ENCODE data around the gene F11.

Gene F11

GRCh38 chr4:186265683-186266652 is at the start of gene F11:
TSS of gene F11 (plus strand) at chr4:186266189. CDS start at chr4:186267137, 948 bp downstream.
- H3K4me3 ChIP-seq (ENCODE audit: control insufficient read depth, low read depth, low read length) = no peak within 1 kb of the TSS

GRCh38 chr4:186216465-186217024 is 49.4 kb upstream of the F11 start:
- no peak for DNase-seq (ENCODE audit: low read depth)
- no peak for TF ChIP-seq CTCF (IDR thresholded peaks at IDR 0.05; ENCODE audit: control insufficient read depth, insufficient read depth, low read depth, low read length, missing control alignments)
- H3K4me3 ChIP-seq (ENCODE audit: control insufficient read depth, low read depth, low read length) = no peak overlapping the region

More at GRCh38 chr4:186265683-186266652, at the start of gene F11:
- TF ChIP-seq CTCF (IDR thresholded peaks at IDR 0.05; ENCODE audit: control insufficient read depth, insufficient read depth, low read depth, low read length, missing control alignments) = no peak
- DNase-seq (ENCODE audit: low read depth) = no peak

- no peak for DNase-seq (ENCODE audit: low read depth)
- no peak overlapping the region for H3K4me3 ChIP-seq (ENCODE audit: control insufficient read depth, low read depth, low read length)
- TF ChIP-seq CTCF (IDR thresholded peaks at IDR 0.05; ENCODE audit: control insufficient read depth, insufficient read depth, low read depth, low read length, missing control alignments) = no peak
These were observed 48.2 kb upstream of the F11 start for GRCh38 chr4:186217733-186218293.

GRCh38 chr4:186221624-186222023 is 44.4 kb upstream of the F11 start:
- H3K4me3 ChIP-seq (ENCODE audit: control insufficient read depth, low read depth, low read length) = no peak overlapping the region
- DNase-seq (ENCODE audit: low read depth) = no peak
- TF ChIP-seq CTCF (IDR thresholded peaks at IDR 0.05; ENCODE audit: control insufficient read depth, insufficient read depth, low read depth, low read length, missing control alignments) = no peak

GRCh38 chr4:186225848-186226247 is 40.1 kb upstream of the F11 start:
- H3K4me3 ChIP-seq (ENCODE audit: control insufficient read depth, low read depth, low read length) = no peak overlapping the region
- DNase-seq (ENCODE audit: low read depth) = no peak
- TF ChIP-seq CTCF (IDR thresholded peaks at IDR 0.05; ENCODE audit: control insufficient read depth, insufficient read depth, low read depth, low read length, missing control alignments) = no peak

- no peak for DNase-seq (ENCODE audit: low read depth)
- H3K4me3 ChIP-seq (ENCODE audit: control insufficient read depth, low read depth, low read length) = no peak overlapping the region
- TF ChIP-seq CTCF (IDR thresholded peaks at IDR 0.05; ENCODE audit: control insufficient read depth, insufficient read depth, low read depth, low read length, missing control alignments) = no peak
These were observed 39.3 kb upstream of the F11 start for GRCh38 chr4:186226521-186227189.
